Fibroblast of the aortic adventitia (primary cell): Measurements from ENCODE around the gene NANS. TPM values are rescaled to one million over a fixed set of nuclear protein-coding genes. Genes with fewer than 3 reads are reported as not detected.
A peak's percentile ranks its signal among the peaks of the same experiment; 100 is the strongest.

Experiments used
- DNase-seq: peaks from one replicate; pipeline ENCODE4 v3.0.0-alpha.2; 2010; ENCODE audit warnings: low read depth
- H3K4me3 ChIP-seq: 2 replicates; pipeline ENCODE4 v1.5.1; 2011; ENCODE audit warnings: low read depth, mild to moderate bottlenecking, control low read depth, low read length, moderate library complexity
- CTCF ChIP-seq: IDR thresholded peaks from 2 replicates; pipeline ENCODE4 v1.5.1; 2011; ENCODE audit warnings: mild to moderate bottlenecking, low read length, control low read depth, inconsistent platforms; ENCODE audit not compliant: insufficient read depth
- total RNA-seq: library from RNA; depleted of rRNA; stranded (reverse); fragments of >200 nt; gene quantifications from 2 replicates; pipeline ENCODE4 v1.2.3, GENCODE V29; 2012; ENCODE audit warnings: low replicate concordance

Gene NANS
- total RNA-seq, 1 donor: 62.5 TPM

- DNase-seq: no peak
- no peak for TF ChIP-seq CTCF
- no peak overlapping the region for H3K4me3 ChIP-seq
Observed at GRCh38 chr9:98062161-98062560, 5.6 kb downstream of the NANS start.

GRCh38 chr9:98064623-98065392 is 8.3 kb downstream of the NANS start:
- DNase-seq: no peak
- no peak for TF ChIP-seq CTCF
- no peak overlapping the region for H3K4me3 ChIP-seq

- no peak for DNase-seq
- no peak overlapping the region for H3K4me3 ChIP-seq
- TF ChIP-seq CTCF: no peak
Observed at GRCh38 chr9:98066235-98066634, 9.7 kb downstream of the NANS start.

GRCh38 chr9:98067184-98067583 is 10.7 kb downstream of the NANS start:
- peak; percentile 4 for TF ChIP-seq CTCF
- H3K4me3 ChIP-seq: no peak overlapping the region
- no peak for DNase-seq

- H3K4me3 ChIP-seq: no peak overlapping the region
- no peak for DNase-seq
- no peak for TF ChIP-seq CTCF
Observed at GRCh38 chr9:98069551-98069950, 13.0 kb downstream of the NANS start.

GRCh38 chr9:98070704-98071103 is 14.2 kb downstream of the NANS start:
- no peak overlapping the region for H3K4me3 ChIP-seq
- no peak for DNase-seq
- no peak for TF ChIP-seq CTCF

- H3K4me3 ChIP-seq: no peak overlapping the region
- no peak for TF ChIP-seq CTCF
- DNase-seq: no peak
Observed at GRCh38 chr9:98071737-98072136, 15.2 kb downstream of the NANS start.
